Adipocyte (in vitro differentiated cells): Measurements from ENCODE around the gene LRRC8D.

ENCODE experiments used
- DNase-seq: peaks from one replicate; pipeline ENCODE4 v3.0.0-alpha.2; 2015; ENCODE audit warnings: low read depth
- H3K27me3 ChIP-seq: replicated peaks from 2 replicates; pipeline ENCODE4 v1.7.0; 2013; ENCODE audit warnings: mild to moderate bottlenecking, low read length, moderate library complexity; ENCODE audit not compliant: control insufficient read depth, insufficient read depth
- H3K36me3 ChIP-seq: 2 replicates; pipeline ENCODE4 v1.7.0; 2013; ENCODE audit warnings: low read length, mild to moderate bottlenecking, moderate library complexity; ENCODE audit not compliant: control insufficient read depth, insufficient read depth, severe bottlenecking
- H3K4me1 ChIP-seq: 2 replicates; pipeline ENCODE4 v1.7.0; 2013; ENCODE audit warnings: mild to moderate bottlenecking, low read length, moderate library complexity; ENCODE audit not compliant: control insufficient read depth, insufficient read depth
- H3K4me3 ChIP-seq: 2 replicates; pipeline ENCODE4 v1.7.0; 2013; ENCODE audit warnings: mild to moderate bottlenecking, low read length, moderate library complexity
- H3K9ac ChIP-seq: 2 replicates; pipeline ENCODE4 v1.7.0; 2013; ENCODE audit warnings: mild to moderate bottlenecking, low read length, moderate library complexity
- H3K9me3 ChIP-seq: 2 replicates; pipeline ENCODE4 v1.7.0; 2013; ENCODE audit warnings: mild to moderate bottlenecking, low read length, moderate library complexity; ENCODE audit not compliant: control insufficient read depth

LRRC8D gene

GRCh38 chr1:89900791-89901708 is 80.2 kb downstream of the LRRC8D start:
- Histone ChIP-seq H3K9me3 (no peaks in the 10 kb centered on the region), H3K27me3 (no peaks in the 10 kb centered on the region), H3K4me3 (no peak overlapping the region), H3K4me1 (peaks cover 25% of the 10 kb centered on the region), H3K36me3 (no peaks in the 10 kb centered on the region), H3K9ac (no peak overlapping the region)
- no peak for DNase-seq

GRCh38 chr1:89901957-89902669 is 81.3 kb downstream of the LRRC8D start:
- Histone ChIP-seq H3K27me3 (no peaks in the 10 kb centered on the region), H3K9ac (no peak overlapping the region), H3K4me1 (peaks cover 36% of the 10 kb centered on the region), H3K4me3 (no peak overlapping the region), H3K9me3 (no peaks in the 10 kb centered on the region), H3K36me3 (no peaks in the 10 kb centered on the region)
- DNase-seq, result no peak

- H3K9me3 ChIP-seq, result no peaks in the 10 kb centered on the region
- H3K4me3 ChIP-seq, result no peak overlapping the region
- H3K27me3 ChIP-seq, result no peaks in the 10 kb centered on the region
- peaks cover 50% of the 10 kb centered on the region for H3K4me1 ChIP-seq
- no peaks in the 10 kb centered on the region for H3K36me3 ChIP-seq
- no peak overlapping the region for H3K9ac ChIP-seq
- DNase-seq, result no peak
These were observed 82.7 kb downstream of the LRRC8D start for GRCh38 chr1:89903550-89903949.

GRCh38 chr1:89904219-89904980 is 83.6 kb downstream of the LRRC8D start:
- H3K9ac ChIP-seq, result peak overlapping the region; percentile 2
- H3K4me3 ChIP-seq, result no peak overlapping the region
- no peak for DNase-seq
- H3K27me3 ChIP-seq, result no peaks in the 10 kb centered on the region
- H3K4me1 ChIP-seq, result peaks cover 55% of the 10 kb centered on the region
- no peaks in the 10 kb centered on the region for H3K9me3 ChIP-seq
- no peaks in the 10 kb centered on the region for H3K36me3 ChIP-seq

- H3K9me3 ChIP-seq, result no peaks in the 10 kb centered on the region
- no peaks in the 10 kb centered on the region for H3K36me3 ChIP-seq
- H3K4me3 ChIP-seq, result no peak overlapping the region
- no peaks in the 10 kb centered on the region for H3K27me3 ChIP-seq
- DNase-seq, result peak; percentile 35
- H3K4me1 ChIP-seq, result peaks cover 49% of the 10 kb centered on the region
- no peak overlapping the region for H3K9ac ChIP-seq
These were observed 84.7 kb downstream of the LRRC8D start for GRCh38 chr1:89905395-89906058.

- H3K4me1 ChIP-seq, result peaks cover 49% of the 10 kb centered on the region
- H3K4me3 ChIP-seq, result no peak overlapping the region
- no peak for DNase-seq
These were observed 85.3 kb downstream of the LRRC8D start for GRCh38 chr1:89906088-89906487.

GRCh38 chr1:89907727-89908212 is 86.9 kb downstream of the LRRC8D start:
- no peaks in the 10 kb centered on the region for H3K9me3 ChIP-seq
- no peaks in the 10 kb centered on the region for H3K27me3 ChIP-seq
- peaks cover 49% of the 10 kb centered on the region for H3K4me1 ChIP-seq
- no peak overlapping the region for H3K4me3 ChIP-seq
- DNase-seq, result peak; percentile 64
- H3K36me3 ChIP-seq, result no peaks in the 10 kb centered on the region
- no peak overlapping the region for H3K9ac ChIP-seq

More at GRCh38 chr1:89906088-89906487, 85.3 kb downstream of the LRRC8D start:
- Histone ChIP-seq H3K9ac (no peak overlapping the region), H3K27me3 (no peaks in the 10 kb centered on the region), H3K9me3 (no peaks in the 10 kb centered on the region), H3K36me3 (no peaks in the 10 kb centered on the region)

GRCh38 chr1:89908273-89908671 is 87.4 kb downstream of the LRRC8D start:
- no peak for DNase-seq
- Histone ChIP-seq H3K9me3 (no peaks in the 10 kb centered on the region), H3K4me3 (peak overlapping the region; percentile 47), H3K9ac (no peak overlapping the region), H3K4me1 (peaks cover 49% of the 10 kb centered on the region), H3K27me3 (no peaks in the 10 kb centered on the region), H3K36me3 (no peaks in the 10 kb centered on the region)

- H3K4me3 ChIP-seq, result peak overlapping the region; percentile 47
- no peaks in the 10 kb centered on the region for H3K9me3 ChIP-seq
- DNase-seq, result peak; percentile 69
- H3K36me3 ChIP-seq, result no peaks in the 10 kb centered on the region
- peaks cover 48% of the 10 kb centered on the region for H3K4me1 ChIP-seq
- H3K9ac ChIP-seq, result peak overlapping the region; percentile 23
- no peaks in the 10 kb centered on the region for H3K27me3 ChIP-seq
These were observed 88.0 kb downstream of the LRRC8D start for GRCh38 chr1:89908672-89909436.

- Histone ChIP-seq H3K4me1 (peaks cover 39% of the 10 kb centered on the region), H3K9ac (no peak overlapping the region), H3K27me3 (no peaks in the 10 kb centered on the region), H3K4me3 (no peak overlapping the region), H3K36me3 (no peaks in the 10 kb centered on the region), H3K9me3 (no peaks in the 10 kb centered on the region)
- DNase-seq, result no peak
These were observed 89.4 kb downstream of the LRRC8D start for GRCh38 chr1:89910268-89910667.
